ENCODE results near the gene TANGO6.

GRCh38 chr16:68893710-68894705 lies 50.7 kb downstream of the TANGO6 start:
- TF ChIP-seq, protein P1, sequence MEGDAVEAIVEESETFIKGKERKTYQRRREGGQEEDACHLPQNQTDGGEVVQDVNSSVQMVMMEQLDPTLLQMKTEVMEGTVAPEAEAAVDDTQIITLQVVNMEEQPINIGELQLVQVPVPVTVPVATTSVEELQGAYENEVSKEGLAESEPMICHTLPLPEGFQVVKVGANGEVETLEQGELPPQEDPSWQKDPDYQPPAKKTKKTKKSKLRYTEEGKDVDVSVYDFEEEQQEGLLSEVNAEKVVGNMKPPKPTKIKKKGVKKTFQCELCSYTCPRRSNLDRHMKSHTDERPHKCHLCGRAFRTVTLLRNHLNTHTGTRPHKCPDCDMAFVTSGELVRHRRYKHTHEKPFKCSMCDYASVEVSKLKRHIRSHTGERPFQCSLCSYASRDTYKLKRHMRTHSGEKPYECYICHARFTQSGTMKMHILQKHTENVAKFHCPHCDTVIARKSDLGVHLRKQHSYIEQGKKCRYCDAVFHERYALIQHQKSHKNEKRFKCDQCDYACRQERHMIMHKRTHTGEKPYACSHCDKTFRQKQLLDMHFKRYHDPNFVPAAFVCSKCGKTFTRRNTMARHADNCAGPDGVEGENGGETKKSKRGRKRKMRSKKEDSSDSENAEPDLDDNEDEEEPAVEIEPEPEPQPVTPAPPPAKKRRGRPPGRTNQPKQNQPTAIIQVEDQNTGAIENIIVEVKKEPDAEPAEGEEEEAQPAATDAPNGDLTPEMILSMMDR (conservative IDR thresholded peaks at IDR 0.05; ENCODE audit: low read length): no peak
- TF ChIP-seq EZH2phosphoT487 (IDR thresholded peaks at IDR 0.05; ENCODE audit: borderline replicate concordance, low read depth, low read length): no peak
